D721Med (cell line): ENCODE results near the gene RNPEPL1.

Experiments used
- DNase-seq: peaks from one replicate; pipeline ENCODE4 v3.0.0; 2011; ENCODE audit warnings: low spot score; ENCODE audit not compliant: insufficient read length
- FAIRE-seq: peaks from 2 replicates; lab custom pipeline; 2011; peaks lifted over from hg19 to GRCh38; lab: Jason Lieb, UNC
- CTCF ChIP-seq: IDR thresholded peaks from 2 replicates; pipeline ENCODE4 v1.5.1; 2012; ENCODE audit warnings: mild to moderate bottlenecking, control low read depth; ENCODE audit not compliant: insufficient read depth; ENCODE audit errors: missing control alignments

RNPEPL1 gene

GRCh38 chr2:240601061-240601830 is 33.0 kb downstream of the RNPEPL1 start:
- no peak for DNase-seq
- no peak for FAIRE-seq
- TF ChIP-seq CTCF = no peak

- no peak for TF ChIP-seq CTCF
- FAIRE-seq = no peak
- DNase-seq = no peak
Observed at GRCh38 chr2:240601831-240602160, 33.5 kb downstream of the RNPEPL1 start.

- no peak for TF ChIP-seq CTCF
- DNase-seq = no peak
- no peak for FAIRE-seq
Observed at GRCh38 chr2:240602266-240603050, 34.2 kb downstream of the RNPEPL1 start.

GRCh38 chr2:240603081-240603835 is 35.0 kb downstream of the RNPEPL1 start:
- TF ChIP-seq CTCF = no peak
- FAIRE-seq (no peak), DNase-seq (no peak)

- TF ChIP-seq CTCF = no peak
- FAIRE-seq (no peak), DNase-seq (no peak)
Observed at GRCh38 chr2:240603846-240604245, 35.6 kb downstream of the RNPEPL1 start.

- TF ChIP-seq CTCF = no peak
- DNase-seq (no peak), FAIRE-seq (no peak)
Observed at GRCh38 chr2:240604291-240604938, 36.1 kb downstream of the RNPEPL1 start.
